Stimulated activated CD4-positive, alpha-beta T cell treated with anti-CD3 and anti-CD28 coated beads, TNF-alpha, amount 100 ng/mL, for 1 hour (primary cell): Measurements from ENCODE around the gene GRHL3.

ENCODE experiments used
- DNase-seq, 3 donors: peaks; one replicate each; pipeline ENCODE4 v3.0.0-alpha.2; 2020; ENCODE audit warnings: low read depth in 3 of 3, low spot score in 1 of 3

The GRHL3 gene

GRCh38 chr1:24366707-24367106 is 47.5 kb downstream of the GRHL3 start:
- DNase-seq = no peak

- no peak for DNase-seq
These were observed 50.0 kb downstream of the GRHL3 start for GRCh38 chr1:24369199-24369598.

GRCh38 chr1:24369801-24370200 is 50.6 kb downstream of the GRHL3 start:
- DNase-seq = no peak

- DNase-seq = no peak
These were observed 53.9 kb downstream of the GRHL3 start for GRCh38 chr1:24373044-24373443.

GRCh38 chr1:24373710-24374109 is 54.6 kb downstream of the GRHL3 start:
- no peak for DNase-seq

- DNase-seq = no peak
These were observed 56.0 kb downstream of the GRHL3 start for GRCh38 chr1:24374891-24375786.

- DNase-seq = no peak
These were observed 60.7 kb downstream of the GRHL3 start for GRCh38 chr1:24379733-24380315.

GRCh38 chr1:24380508-24380907 is 61.4 kb downstream of the GRHL3 start:
- DNase-seq = no peak

GRCh38 chr1:24381256-24381655 is 62.1 kb downstream of the GRHL3 start:
- no peak for DNase-seq

- DNase-seq = no peak
These were observed 63.0 kb downstream of the GRHL3 start for GRCh38 chr1:24382165-24382577.

GRCh38 chr1:24383381-24383940 is 64.3 kb downstream of the GRHL3 start:
- no peak for DNase-seq

- DNase-seq = peak in 1 of 3 donors; percentile 12
These were observed 65.3 kb downstream of the GRHL3 start for GRCh38 chr1:24384251-24385090.

GRCh38 chr1:24385160-24385940 is 66.2 kb downstream of the GRHL3 start:
- no peak for DNase-seq

- no peak for DNase-seq
These were observed 67.1 kb downstream of the GRHL3 start for GRCh38 chr1:24386241-24386640.

- no peak for DNase-seq
These were observed 67.8 kb downstream of the GRHL3 start for GRCh38 chr1:24386931-24387330.

GRCh38 chr1:24387636-24388175 is 68.5 kb downstream of the GRHL3 start:
- no peak for DNase-seq

- no peak for DNase-seq
These were observed 69.3 kb downstream of the GRHL3 start for GRCh38 chr1:24388331-24388885.

GRCh38 chr1:24389231-24389678 is 70.1 kb downstream of the GRHL3 start:
- no peak for DNase-seq

GRCh38 chr1:24390924-24391782 is 72.0 kb downstream of the GRHL3 start:
- peak; percentile 18 to 46 (median 45) for DNase-seq
